Hepatocyte (in vitro differentiated cells): ENCODE data around the gene MS4A6E.

Experiments used
- CTCF ChIP-seq: fragments of 200-600 bp; sonication (generic); IDR thresholded peaks from 2 replicates; pipeline ENCODE4 v1.5.1; 2016; ENCODE audit warnings: antibody characterized with exemption, mild to moderate bottlenecking; ENCODE audit not compliant: poor library complexity
- EZH2 ChIP-seq: fragments of 200-600 bp; sonication (generic); IDR thresholded peaks from 2 replicates; pipeline ENCODE4 v1.6.1; 2016; ENCODE audit warnings: antibody characterized with exemption, mild to moderate bottlenecking, borderline replicate concordance

DNA sequence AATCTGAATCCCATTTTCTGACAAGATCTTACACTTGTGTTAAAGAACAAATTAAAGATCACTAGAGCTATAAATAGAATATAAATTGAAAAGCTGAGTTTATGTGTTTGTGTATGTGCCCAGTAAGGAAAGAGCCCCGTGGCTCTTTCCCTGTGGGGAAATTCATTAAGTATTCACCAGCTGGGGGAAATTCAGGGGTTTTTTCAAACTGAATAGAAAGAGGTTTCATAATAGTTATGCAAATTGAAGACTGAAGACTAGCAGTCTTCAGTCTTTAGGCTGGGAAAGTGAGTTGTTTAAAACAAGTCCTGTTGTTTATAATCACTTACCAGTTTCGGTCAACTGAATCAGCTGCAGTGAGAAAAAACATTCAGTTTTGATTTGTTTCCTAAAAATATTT lies 40.0 kb downstream of the MS4A6E start:
- TF ChIP-seq EZH2 (no peak), CTCF (no peak)
